Heart left ventricle (tissue), 13 donors: Measurements from ENCODE around the gene FRMD8.

Source experiments
- CTCF ChIP-seq, 12 donors: fragments of 200-600 bp; sonication (generic) in 4 of 12; IDR thresholded peaks; one replicate each; pipeline versions ENCODE4 v1.5.0 to v1.8.0; 2018 to 2022; ENCODE audit warnings: antibody characterized with exemption in 12 of 12, mild to moderate bottlenecking in 5 of 12
- POLR2A ChIP-seq, 2 donors: fragments of 450-650 bp; IDR thresholded peaks; one replicate each; pipeline ENCODE4 v1.6.1; 2017; ENCODE audit warnings: antibody characterized with exemption in 2 of 2, mild to moderate bottlenecking in 2 of 2, moderate library complexity in 2 of 2
- donor health status: ischemic (EF 13 %, LVEDD 7.1; RV severe dilation, severe dysfunction).
- donor health status: DM: no; HTN: yes; CAD: no.
- donor health status: DM: no; HTN: no; CAD: no.
- donor health status: ischemic (EF 25% LVEDD 6.9; RV normal size, moderate dysfunction).
- donor health status: ischemic (EF 25% LVEDD 5.7; RV mildly dilated, moderate dysfunction).
- donor health status: ischemic (EF 35%, LVEDD 5.7; RV mildly dilated, moderate dysfunction).
- donor health status: nonischemic (EF 11% LVEDD 7.7; RV severe dilation, severe dysfunction).
- donor health status: DM: yes; HTN: yes; CAD: no.
- donor health status: PGD.
- donor health status: ischemic (EF 29% LVEDD 5.4; RV normal size, mild dysfunction).
- donor health status: nonischemic (EF 23%, LVEDD 6.1; RV moderate dilation, normal function).

- TF ChIP-seq CTCF (IDR thresholded peaks at IDR 0.05) = no peak
- no peak for TF ChIP-seq POLR2A (IDR thresholded peaks at IDR 0.05)
Measured at GRCh38 chr11:65399845-65400244, 13.4 kb downstream of the FRMD8 start.
